Kidney (tissue), 14 donors: ENCODE results near the gene USP2. TPM values are rescaled to one million over a fixed set of nuclear protein-coding genes. Genes with fewer than 3 reads are reported as not detected.
A peak's percentile ranks its signal among the peaks of the same experiment; 100 is the strongest.

Experiments
- DNase-seq, 5 donors: peaks; one replicate each; pipeline ENCODE4 v3.0.0-alpha.2; 2013 to 2020
- FAIRE-seq: peaks from 2 replicates; lab custom pipeline; 2012; peaks lifted over from hg19 to GRCh38; lab: Jason Lieb, UNC
- H3K27ac ChIP-seq, 2 donors: one replicate each; pipeline ENCODE4 v1.7.0; 2013; ENCODE audit warnings: low read depth in 2 of 2, low read length in 2 of 2, inconsistent platforms in 1 of 2
- H3K27me3 ChIP-seq: one replicate; pipeline ENCODE4 v1.7.1; 2013; ENCODE audit warnings: low read length, inconsistent platforms; ENCODE audit not compliant: control insufficient read depth, insufficient read depth
- H3K36me3 ChIP-seq, 3 donors: one replicate each; pipeline versions ENCODE4 v1.7.0 to v1.7.1; 2013; ENCODE audit warnings: low read length in 3 of 3, control low read depth in 1 of 3, inconsistent platforms in 1 of 3; ENCODE audit not compliant: insufficient read depth in 3 of 3, control insufficient read depth in 2 of 3
- H3K4me1 ChIP-seq, 3 donors: one replicate each; pipeline versions ENCODE4 v1.7.0 to v1.7.1; 2013; ENCODE audit warnings: low read length in 3 of 3, inconsistent platforms in 1 of 3, low read depth in 1 of 3; ENCODE audit not compliant: control insufficient read depth in 2 of 3, insufficient read depth in 2 of 3
- H3K4me3 ChIP-seq, 3 donors: one replicate each; pipeline versions ENCODE4 v1.7.0 to v1.8.1; 2013; ENCODE audit warnings: low read length in 3 of 3, control low read depth in 1 of 3, inconsistent platforms in 1 of 3
- H3K9ac ChIP-seq, 3 donors: one replicate each; pipeline versions ENCODE4 v1.7.0 to v1.7.1; 2013; ENCODE audit warnings: low read length in 3 of 3, control low read depth in 1 of 3, inconsistent platforms in 1 of 3
- H3K9me3 ChIP-seq, 3 donors: one replicate each; pipeline versions ENCODE4 v1.7.0 to v1.7.1; 2013; ENCODE audit warnings: low read length in 3 of 3, control low read depth in 1 of 3, inconsistent platforms in 1 of 3; ENCODE audit not compliant: control insufficient read depth in 2 of 3, insufficient read depth in 1 of 3
- CTCF ChIP-seq: IDR thresholded peaks from 3 replicates; pipeline ENCODE4 v1.5.1; 2012; ENCODE audit warnings: mild to moderate bottlenecking, moderate library complexity, borderline replicate concordance; ENCODE audit not compliant: insufficient read depth; ENCODE audit errors: extremely low read depth
- intact Hi-C: fragments of 100-400 bp; cut with DNase I; formaldehyde crosslinking; loops from one replicate; pipeline ENCODE4 v1.11.1; 2022
- polyA plus RNA-seq: library from polyadenylated mRNA; stranded (reverse); fragments of 350-450 nt; fragmentation: Illumina TruSeq; extraction: RNeasy Lipid Tissue Mini Kit (QIAGEN cat#74804); gene quantifications from one replicate; pipeline ENCODE4 v1.2.3, GENCODE V29; 2014; ENCODE audit warnings: low read depth, low replicate concordance; ENCODE audit not compliant: insufficient read depth
- total RNA-seq: library from RNA; stranded (reverse); fragmentation: NEBNext Ultra II Directional; extraction: Animal tissue kit (Norgen Biotek cat#: 25700); gene quantifications from one replicate; pipeline ENCODE4 v1.2.1, GENCODE V29; 2021
- donor health status: control.
- donor health status: control.
- donor health status: control.
- donor health status: control.
- donor health status: control.
- donor health status: DM: yes; HTN: yes; CAD: no.
- donor health status: Normal renal cell carcinoma (clear cell type).

The USP2 gene
- total and polyA plus RNA-seq, 2 donors from 2014 or later: 30.4 to 57.6 TPM

- H3K27ac ChIP-seq: no peak within 1 kb of the TSS
- FAIRE-seq (no peak), DNase-seq (peak in 1 of 5 donors; percentile 26)
- no peak for TF ChIP-seq CTCF
- H3K36me3 ChIP-seq: no peaks in the 10 kb centered on the region
- no peaks in the 10 kb centered on the region for H3K27me3 ChIP-seq
- no peaks in the 10 kb centered on the region for H3K4me1 ChIP-seq
- H3K4me3 ChIP-seq: no peak within 1 kb of the TSS
- intact Hi-C loops: no loop called here
- no peak within 1 kb of the TSS for H3K9ac ChIP-seq
- no peaks in the 10 kb centered on the region for H3K9me3 ChIP-seq
Observed at GRCh38 chr11:119346605-119347004, 34.9 kb downstream of the USP2 start, which contains the start of gene MFRP. TSS of gene MFRP (minus strand) at chr11:119346705. CDS start at chr11:119346513, 192 bp downstream.

- FAIRE-seq: no peak
- TF ChIP-seq CTCF: no peak
- H3K27ac ChIP-seq: no peak overlapping the region
- intact Hi-C loops: no loop called here
- H3K9me3 ChIP-seq: no peaks in the 10 kb centered on the region
- no peak overlapping the region for H3K4me3 ChIP-seq
- peaks cover 0 to 6% (median 0%) of the 10 kb centered on the region in 3 donors for H3K4me1 ChIP-seq
- DNase-seq: peak in 1 of 5 donors; percentile 60
- no peak overlapping the region for H3K9ac ChIP-seq
- H3K27me3 ChIP-seq: no peaks in the 10 kb centered on the region
- no peaks in the 10 kb centered on the region for H3K36me3 ChIP-seq
Observed at GRCh38 chr11:119345685-119346084, 35.8 kb downstream of the USP2 start.

- intact Hi-C loops: no loop called here
- Histone ChIP-seq H3K36me3 (no peaks in the 10 kb centered on the region), H3K27ac (no peak overlapping the region), H3K4me3 (no peak overlapping the region), H3K27me3 (no peaks in the 10 kb centered on the region), H3K9me3 (no peaks in the 10 kb centered on the region), H3K9ac (no peak overlapping the region), H3K4me1 (peaks cover 0 to 8% (median 0%) of the 10 kb centered on the region in 3 donors)
- FAIRE-seq (no peak), DNase-seq (peak in 1 of 5 donors; percentile 66)
- TF ChIP-seq CTCF: no peak
Observed at GRCh38 chr11:119344291-119345010, 37.0 kb downstream of the USP2 start.
